Measurements from ENCODE around the gene MUCL1. TPM values are rescaled to one million over a fixed set of nuclear protein-coding genes. Genes with fewer than 3 reads are reported as not detected.

Gene MUCL1, protein sequence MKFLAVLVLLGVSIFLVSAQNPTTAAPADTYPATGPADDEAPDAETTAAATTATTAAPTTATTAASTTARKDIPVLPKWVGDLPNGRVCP
- not detected in 2 replicates for total RNA-seq (2013; cell fraction: nucleolus; rRNA removed)
- not detected in 2 replicates for total RNA-seq (2014; rRNA removed)
- not detected in 2 replicates for total RNA-seq (2014; rRNA removed; fragmentation: Illumina TruSeq; extraction: Trizol)
- total RNA-seq (2021), result not detected in 2 replicates
- not detected for polyA plus RNA-seq (2011; ENCODE audit: low read depth)
- 0.68 TPM in 1 of 2 replicates, not detected in the other for polyA plus RNA-seq (2011; rRNA removed)
- not detected in 2 replicates for polyA plus RNA-seq (2011; cell fraction: cytosol; rRNA removed)
- polyA plus RNA-seq (2011; cell fraction: nucleus; rRNA removed), result not detected in 2 replicates
- not detected in 2 replicates for polyA plus RNA-seq (2012)
- not detected in 2 replicates for polyA plus RNA-seq (2014; fragmentation: Illumina TruSeq; extraction: Trizol)
- not detected for polyA plus RNA-seq (2014; fragmentation: Nextera tagmentation; extraction: Ambion mirVana)
- not detected in 2 replicates for polyA plus RNA-seq (2014; rRNA removed)
- polyA plus RNA-seq (2016; fragmentation: Nextera tagmentation; extraction: Ambion mirVana), result not detected
- polyA minus RNA-seq (2011; rRNA and poly(A)+ RNA removed), result not detected in 2 replicates
- polyA minus RNA-seq (2011; cell fraction: cytosol; rRNA and poly(A)+ RNA removed), result not detected in 2 replicates
- not detected in 2 replicates for polyA minus RNA-seq (2011; cell fraction: nucleus; rRNA and poly(A)+ RNA removed)
- percentile 5 among the genes with signal in this experiment for Bru-seq, nascent RNA
- BruChase-seq, experiment 1, labeled RNA remaining after a 6-hour chase, result percentile 11 among the genes with signal in this experiment
- percentile 8 among the genes with signal in this experiment for BruChase-seq, experiment 2, labeled RNA remaining after a 2-hour chase
- long read RNA-seq, experiment 1, result 0 reads
- long read RNA-seq, experiment 2, result 0 reads

DNA sequence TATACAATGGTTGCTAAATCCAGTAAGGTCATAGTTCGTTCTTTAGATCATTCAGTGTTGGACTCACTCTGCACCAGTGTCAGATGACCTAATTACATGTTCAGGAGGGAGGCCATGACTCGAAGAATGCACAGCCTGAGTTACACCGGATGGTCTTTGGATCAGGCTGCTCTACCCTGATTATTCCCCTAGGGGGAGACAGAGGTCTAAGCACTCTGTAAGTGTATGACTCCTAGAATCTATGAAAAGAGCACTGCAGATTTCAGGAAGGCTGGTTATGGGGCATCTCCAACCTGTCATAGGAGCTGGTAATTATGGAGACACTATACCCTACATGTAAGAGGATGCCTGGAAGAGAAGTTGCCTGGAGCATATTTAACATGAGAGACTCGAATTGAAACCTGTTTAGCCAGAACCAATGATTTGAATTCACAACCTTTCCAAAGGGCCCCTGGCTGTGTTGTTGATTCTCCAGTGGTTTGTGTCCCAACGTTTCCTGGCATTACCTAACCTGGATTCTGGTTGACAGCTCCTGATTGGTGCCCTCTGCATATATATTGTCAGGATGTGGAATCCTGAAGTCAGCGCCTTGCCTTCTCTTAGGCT is at the start of gene MUCL1:
MUCL1 (plus strand) TSS at position 584 of the 606 bp plus-strand sequence. CDS start 67 bp downstream, outside the sequence.
- no peaks in the 10 kb centered on the region for H3K36me3 ChIP-seq (ENCODE audit: control insufficient read depth in 2 of 2, insufficient read depth in 2 of 2, low read length in 1 of 2)
- in situ Hi-C loops (cut with MboI) (loop anchor here (5.0 kb wide), 3 partner anchors 83 to 218 kb away; no protein-coding TSS in a partner anchor), intact Hi-C loops (cut with micrococcal nuclease; ENCODE audit: unreplicated experiment) (loop anchor here (1.0 to 5.0 kb wide), 5 partner anchors 104 to 288 kb away; no protein-coding TSS in a partner anchor)
- no peaks in the 10 kb centered on the region for H3K9me3 ChIP-seq (replicated peaks; ENCODE audit: control insufficient read depth, insufficient read depth, low read length)
- ATAC-seq (peak; percentile 100), FAIRE-seq (peak; percentile 98), DNase-seq (ENCODE audit: low read depth, low spot score) (peak; percentile 28)
- ChIA-PET CTCF (interaction anchor here (0.6 to 5.0 kb wide), 14 partner anchors 13 to 218 kb away, joined by 3 to 36 read pairs (median 4); no protein-coding TSS in a partner anchor), SMC1A (ENCODE audit: uncharacterized antibody, unreplicated experiment) (interaction anchor here (0.9 to 3.8 kb wide), 9 partner anchors 80 to 218 kb away, joined by 3 to 18 read pairs (median 5); no protein-coding TSS in a partner anchor), POLR2A (no interaction called here), RAD21 (ENCODE audit: unreplicated experiment) (interaction anchor here (0.8 to 2.3 kb wide), 6 partner anchors 103 to 218 kb away, joined by 3 to 14 read pairs (median 5); no protein-coding TSS in a partner anchor)
- no peak within 1 kb of the TSS for H3K9ac ChIP-seq (ENCODE audit: control insufficient read depth, insufficient read depth, low read length)
- no peak within 1 kb of the TSS for H3K27ac ChIP-seq (ENCODE audit: control insufficient read depth, insufficient read depth)
- no peaks in the 10 kb centered on the region for H3K79me2 ChIP-seq (ENCODE audit: control insufficient read depth, insufficient read depth, low read length)
- H3K27me3 ChIP-seq (replicated peaks in 1 of 2; ENCODE audit: control insufficient read depth in 2 of 2, insufficient read depth in 2 of 2, low read length in 1 of 2), result no peaks in the 10 kb centered on the region
- whole genome bisulfite sequencing (ENCODE audit: insufficient coverage, insufficient replicate concordance, low lambda C conversion rate, missing lambda C conversion rate), result 17% methylated on average over 6 of the region's 6 CpGs
- no peaks in the 10 kb centered on the region for H4K20me1 ChIP-seq (ENCODE audit: control insufficient read depth, insufficient read depth)
- H3K4me2 ChIP-seq (ENCODE audit: control insufficient read depth, insufficient read depth), result no peak within 1 kb of the TSS
- H3K4me3 ChIP-seq, result no peak within 1 kb of the TSS
- H2AFZ ChIP-seq (ENCODE audit: control insufficient read depth, low read depth, low read length), result no peak within 1 kb of the TSS
- H3K4me1 ChIP-seq (ENCODE audit: control insufficient read depth, insufficient read depth, low read length), result no peaks in the 10 kb centered on the region
- no TSS peak for BruUV-seq (replicated peaks)
- TF ChIP-seq CHD1 (IDR thresholded peaks at IDR 0.05; ENCODE audit: low read depth, low read length), result no peak
- TF ChIP-seq, protein P1, sequence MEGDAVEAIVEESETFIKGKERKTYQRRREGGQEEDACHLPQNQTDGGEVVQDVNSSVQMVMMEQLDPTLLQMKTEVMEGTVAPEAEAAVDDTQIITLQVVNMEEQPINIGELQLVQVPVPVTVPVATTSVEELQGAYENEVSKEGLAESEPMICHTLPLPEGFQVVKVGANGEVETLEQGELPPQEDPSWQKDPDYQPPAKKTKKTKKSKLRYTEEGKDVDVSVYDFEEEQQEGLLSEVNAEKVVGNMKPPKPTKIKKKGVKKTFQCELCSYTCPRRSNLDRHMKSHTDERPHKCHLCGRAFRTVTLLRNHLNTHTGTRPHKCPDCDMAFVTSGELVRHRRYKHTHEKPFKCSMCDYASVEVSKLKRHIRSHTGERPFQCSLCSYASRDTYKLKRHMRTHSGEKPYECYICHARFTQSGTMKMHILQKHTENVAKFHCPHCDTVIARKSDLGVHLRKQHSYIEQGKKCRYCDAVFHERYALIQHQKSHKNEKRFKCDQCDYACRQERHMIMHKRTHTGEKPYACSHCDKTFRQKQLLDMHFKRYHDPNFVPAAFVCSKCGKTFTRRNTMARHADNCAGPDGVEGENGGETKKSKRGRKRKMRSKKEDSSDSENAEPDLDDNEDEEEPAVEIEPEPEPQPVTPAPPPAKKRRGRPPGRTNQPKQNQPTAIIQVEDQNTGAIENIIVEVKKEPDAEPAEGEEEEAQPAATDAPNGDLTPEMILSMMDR (IDR thresholded peaks at IDR 0.05 in 2 of 3, conservative IDR thresholded peaks at IDR 0.05 in 1 of 3; ENCODE audit: control insufficient read depth in 2 of 3, extremely low read depth in 1 of 3, insufficient read depth in 1 of 3, low read depth in 3 of 3, low read length in 3 of 3), result peak; percentile 83 to 92 (median 89); a peak in 5 of 6 replicates
- TF ChIP-seq CREM (IDR thresholded peaks at IDR 0.05; ENCODE audit: low read depth), result no peak
- 0 out of 2 replicates have a peak, but pooled peaks have one; percentile 51 for TF ChIP-seq YY1 (IDR thresholded peaks at IDR 0.05; ENCODE audit: low read depth, low read length)
- peak; percentile 93 for TF ChIP-seq RAD21 (IDR thresholded peaks at IDR 0.05; ENCODE audit: insufficient read depth, low read depth, low read length)
- no peak for TF ChIP-seq MEF2A (IDR thresholded peaks at IDR 0.05; ENCODE audit: insufficient read depth, low read depth, low read length)
- no peak for TF ChIP-seq NFYB (IDR thresholded peaks at IDR 0.05; ENCODE audit: insufficient read depth, low read depth, low read length)
- peak; percentile 90 for TF ChIP-seq SMC3 (IDR thresholded peaks at IDR 0.05; ENCODE audit: borderline replicate concordance, low read length)
- TF ChIP-seq, protein P2, sequence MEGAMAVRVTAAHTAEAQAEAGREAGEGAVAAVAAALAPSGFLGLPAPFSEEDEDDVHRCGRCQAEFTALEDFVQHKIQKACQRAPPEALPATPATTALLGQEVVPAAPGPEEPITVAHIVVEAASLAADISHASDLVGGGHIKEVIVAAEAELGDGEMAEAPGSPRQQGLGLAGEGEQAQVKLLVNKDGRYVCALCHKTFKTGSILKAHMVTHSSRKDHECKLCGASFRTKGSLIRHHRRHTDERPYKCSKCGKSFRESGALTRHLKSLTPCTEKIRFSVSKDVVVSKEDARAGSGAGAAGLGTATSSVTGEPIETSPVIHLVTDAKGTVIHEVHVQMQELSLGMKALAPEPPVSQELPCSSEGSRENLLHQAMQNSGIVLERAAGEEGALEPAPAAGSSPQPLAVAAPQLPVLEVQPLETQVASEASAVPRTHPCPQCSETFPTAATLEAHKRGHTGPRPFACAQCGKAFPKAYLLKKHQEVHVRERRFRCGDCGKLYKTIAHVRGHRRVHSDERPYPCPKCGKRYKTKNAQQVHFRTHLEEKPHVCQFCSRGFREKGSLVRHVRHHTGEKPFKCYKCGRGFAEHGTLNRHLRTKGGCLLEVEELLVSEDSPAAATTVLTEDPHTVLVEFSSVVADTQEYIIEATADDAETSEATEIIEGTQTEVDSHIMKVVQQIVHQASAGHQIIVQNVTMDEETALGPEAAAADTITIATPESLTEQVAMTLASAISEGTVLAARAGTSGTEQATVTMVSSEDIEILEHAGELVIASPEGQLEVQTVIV (IDR thresholded peaks at IDR 0.05; ENCODE audit: borderline replicate concordance, partially characterized antibody), result no peak
- TF ChIP-seq NR2C1 (IDR thresholded peaks at IDR 0.05), result no peak
- no peak for TF ChIP-seq ZNF24 (IDR thresholded peaks at IDR 0.05)
- no peak for TF ChIP-seq MYB (IDR thresholded peaks at IDR 0.05; ENCODE audit: borderline replicate concordance, low read depth, low read length)
- no peak for TF ChIP-seq TCF3 (IDR thresholded peaks at IDR 0.05; ENCODE audit: borderline replicate concordance, insufficient read depth, low read depth, low read length)
